Measurements from ENCODE around the gene MTNR1A.
"Not testable (repeated sequence)": the region's sequence is repeated elsewhere in the genome, so short reads cannot be mapped to it uniquely, and the experiment has no call there.

Gene MTNR1A

DNA sequence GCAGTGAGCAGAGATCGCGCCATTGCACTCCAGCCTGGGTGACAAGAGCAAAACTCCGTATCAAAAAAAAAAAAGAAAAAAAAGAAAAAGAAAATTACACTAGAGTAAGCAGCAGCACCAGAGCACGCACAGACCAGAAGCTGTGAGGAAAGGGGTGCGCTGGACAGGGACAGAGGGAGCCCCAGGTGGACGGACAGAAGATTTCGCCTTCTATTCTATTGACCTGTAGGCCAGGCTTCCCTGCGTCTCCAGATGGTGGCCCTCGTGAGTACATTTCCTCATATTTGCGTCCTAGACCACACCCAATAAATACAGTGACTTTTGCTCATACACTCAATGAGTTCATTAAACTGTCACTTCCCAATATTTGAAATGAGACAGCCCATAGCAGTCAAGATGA is 19.1 kb downstream of the MTNR1A start:
- no peak for DNase-seq (ENCODE audit: low read depth)
- TF ChIP-seq CTCF (conservative IDR thresholded peaks at IDR 0.05; ENCODE audit: control insufficient read depth, insufficient read depth, low read depth, low read length) = no peak
- no peak overlapping the region for H3K4me3 ChIP-seq (ENCODE audit: control insufficient read depth, low read depth, low read length)

DNA sequence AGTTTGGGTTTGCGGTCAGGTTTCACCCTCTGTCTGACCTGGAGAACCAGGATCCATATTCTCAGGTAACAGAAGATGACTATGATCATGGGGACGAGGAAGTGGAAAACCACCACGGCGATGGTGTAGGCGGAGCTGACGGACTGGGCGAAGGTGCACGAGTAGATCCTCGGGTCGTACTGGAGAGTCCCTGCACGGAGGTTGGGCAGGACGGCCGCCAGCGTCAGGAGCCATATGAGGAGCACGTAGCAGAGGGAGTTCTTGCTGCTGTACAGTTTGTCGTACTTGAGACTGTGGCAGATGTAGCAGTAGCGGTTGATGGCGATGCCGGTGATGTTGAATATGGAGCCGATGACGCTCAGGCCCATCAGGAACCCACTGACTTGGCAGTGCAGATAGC is 21.3 kb downstream of the MTNR1A start:
- TF ChIP-seq CTCF (conservative IDR thresholded peaks at IDR 0.05; ENCODE audit: control insufficient read depth, insufficient read depth, low read depth, low read length) = no peak
- no peak overlapping the region for H3K4me3 ChIP-seq (ENCODE audit: control insufficient read depth, low read depth, low read length)
- no peak for DNase-seq (ENCODE audit: low read depth)

DNA sequence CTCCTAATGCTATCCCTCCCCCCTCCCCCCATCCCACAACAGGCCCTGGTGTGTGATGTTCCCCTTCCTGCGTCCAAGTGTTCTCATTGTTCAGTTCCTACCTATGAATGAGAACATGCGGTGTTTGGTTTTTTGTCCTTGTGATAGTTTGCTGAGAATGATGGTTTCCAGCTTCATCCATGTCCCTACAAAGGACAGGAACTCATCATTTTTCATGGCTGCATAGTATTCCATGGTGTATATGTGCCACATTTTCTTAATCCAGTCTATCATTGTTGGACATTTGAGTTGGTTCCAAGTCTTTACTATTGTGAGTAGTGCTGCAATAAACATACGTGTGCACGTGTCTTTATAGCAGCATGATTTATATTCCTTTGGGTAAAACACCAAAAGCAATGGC is 31.4 kb downstream of the MTNR1A start:
- not testable (repeated sequence) for H3K4me3 ChIP-seq (ENCODE audit: control insufficient read depth, low read depth, low read length); DNase-seq (ENCODE audit: low read depth)

GRCh38 chr4:186516287-186516686 is 39.1 kb downstream of the MTNR1A start:
- no peak for DNase-seq (ENCODE audit: low read depth)
- no peak overlapping the region for H3K4me3 ChIP-seq (ENCODE audit: control insufficient read depth, low read depth, low read length)
- no peak for TF ChIP-seq CTCF (conservative IDR thresholded peaks at IDR 0.05; ENCODE audit: control insufficient read depth, insufficient read depth, low read depth, low read length)

- no peak for TF ChIP-seq CTCF (conservative IDR thresholded peaks at IDR 0.05; ENCODE audit: control insufficient read depth, insufficient read depth, low read depth, low read length)
- no peak for DNase-seq (ENCODE audit: low read depth)
- H3K4me3 ChIP-seq (ENCODE audit: control insufficient read depth, low read depth, low read length) = no peak overlapping the region
These were observed 41.0 kb downstream of the MTNR1A start for GRCh38 chr4:186514271-186514950.

- H3K4me3 ChIP-seq (ENCODE audit: control insufficient read depth, low read depth, low read length); DNase-seq (ENCODE audit: low read depth): not testable (repeated sequence)
These were observed 50.6 kb downstream of the MTNR1A start for GRCh38 chr4:186504771-186505170.

DNA sequence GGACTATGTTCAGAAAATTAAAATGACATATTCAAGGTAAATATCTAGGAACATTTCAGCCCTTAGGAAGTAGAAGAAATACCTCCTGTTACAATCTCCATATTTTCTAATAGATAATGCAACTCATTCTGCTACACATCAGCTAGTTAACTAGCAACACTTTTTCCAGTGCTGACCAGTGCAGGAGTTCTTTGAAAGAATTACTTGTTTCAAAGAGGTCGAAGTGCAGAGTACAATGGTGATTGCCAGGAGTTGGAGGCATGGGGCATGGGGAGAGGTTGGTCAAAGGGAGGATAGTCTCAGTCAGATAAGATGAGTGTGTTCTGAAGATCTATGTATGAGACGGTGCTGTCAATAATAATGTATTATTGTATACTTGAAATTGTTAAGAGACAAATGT is 53.1 kb downstream of the MTNR1A start:
- no peak for DNase-seq (ENCODE audit: low read depth)
- no peak overlapping the region for H3K4me3 ChIP-seq (ENCODE audit: control insufficient read depth, low read depth, low read length)
- no peak for TF ChIP-seq CTCF (conservative IDR thresholded peaks at IDR 0.05; ENCODE audit: control insufficient read depth, insufficient read depth, low read depth, low read length)

DNA sequence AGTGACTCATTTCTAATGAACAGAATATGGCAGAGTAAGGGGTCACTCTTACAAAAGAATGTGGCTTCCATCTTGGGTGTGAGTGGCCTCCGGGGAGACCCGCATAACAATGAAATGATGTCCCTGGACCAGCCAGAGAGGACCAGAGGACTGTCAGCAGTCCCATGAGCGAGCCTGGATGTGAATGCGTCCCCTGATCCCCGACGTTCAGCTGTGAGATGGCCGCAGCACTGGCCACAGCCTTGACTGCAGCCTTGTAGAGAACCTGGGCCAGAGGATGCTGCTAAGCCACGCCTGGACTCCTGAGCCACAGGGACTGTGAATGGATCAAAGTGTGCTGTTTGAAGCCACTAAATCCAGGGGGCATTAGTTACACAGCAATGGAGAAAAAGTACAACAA is 53.8 kb downstream of the MTNR1A start:
- H3K4me3 ChIP-seq (ENCODE audit: control insufficient read depth, low read depth, low read length) = no peak overlapping the region
- DNase-seq (ENCODE audit: low read depth) = no peak
- TF ChIP-seq CTCF (conservative IDR thresholded peaks at IDR 0.05; ENCODE audit: control insufficient read depth, insufficient read depth, low read depth, low read length) = no peak
